Stimulated activated CD8-positive, alpha-beta memory T cell treated with anti-CD3 and anti-CD28 coated beads, Interleukin-7, amount 100 ng/mL, for 4 hours (primary cell): ENCODE results near the gene HCN1.
"Not testable (repeated sequence)": the region's sequence is repeated elsewhere in the genome, so short reads cannot be mapped to it uniquely, and the experiment has no call there.

Experiments
- DNase-seq, 2 donors: peaks; one replicate each; pipeline ENCODE4 v3.0.0-alpha.2; 2020; ENCODE audit warnings: low read depth in 2 of 2

The HCN1 gene

GRCh38 chr5:45617859-45618416 lies 78.2 kb downstream of the HCN1 start:
- DNase-seq, result no peak

GRCh38 chr5:45609661-45610060 lies 86.5 kb downstream of the HCN1 start:
- no peak for DNase-seq

GRCh38 chr5:45604092-45604491 lies 92.1 kb downstream of the HCN1 start:
- DNase-seq, result no peak

- no peak for DNase-seq
Measured at GRCh38 chr5:45601424-45601823, 94.8 kb downstream of the HCN1 start.

- DNase-seq, result no peak
Measured at GRCh38 chr5:45596320-45596719, 99.9 kb downstream of the HCN1 start.

- DNase-seq, result not testable (repeated sequence)
Measured at GRCh38 chr5:45586001-45586400, 110.2 kb downstream of the HCN1 start.

- DNase-seq, result no peak
Measured at GRCh38 chr5:45578270-45578669, 117.9 kb downstream of the HCN1 start.

- no peak for DNase-seq
Measured at GRCh38 chr5:45568813-45569212, 127.4 kb downstream of the HCN1 start.

GRCh38 chr5:45542421-45542820 lies 153.8 kb downstream of the HCN1 start:
- DNase-seq, result no peak

- DNase-seq, result no peak
Measured at GRCh38 chr5:45533663-45534062, 162.5 kb downstream of the HCN1 start.

- no peak for DNase-seq
Measured at GRCh38 chr5:45532826-45533624, 163.2 kb downstream of the HCN1 start.

- no peak for DNase-seq
Measured at GRCh38 chr5:45521067-45521466, 175.1 kb downstream of the HCN1 start.

- no peak for DNase-seq
Measured at GRCh38 chr5:45512521-45512920, 183.7 kb downstream of the HCN1 start.

- DNase-seq, result no peak
Measured at GRCh38 chr5:45509371-45509770, 186.8 kb downstream of the HCN1 start.

- no peak for DNase-seq
Measured at GRCh38 chr5:45508135-45508534, 188.0 kb downstream of the HCN1 start.

- DNase-seq, result no peak
Measured at GRCh38 chr5:45507178-45507577, 189.0 kb downstream of the HCN1 start.

GRCh38 chr5:45499006-45499405 lies 197.2 kb downstream of the HCN1 start:
- DNase-seq, result not testable (repeated sequence)

- no peak for DNase-seq
Measured at GRCh38 chr5:45491368-45491767, 204.8 kb downstream of the HCN1 start.

- DNase-seq, result no peak
Measured at GRCh38 chr5:45484781-45485180, 211.4 kb downstream of the HCN1 start.

- DNase-seq, result no peak
Measured at GRCh38 chr5:45454114-45454513, 242.1 kb downstream of the HCN1 start.

- not testable (repeated sequence) for DNase-seq
Measured at GRCh38 chr5:45444856-45445255, 251.3 kb downstream of the HCN1 start.

- no peak for DNase-seq
Measured at GRCh38 chr5:45440466-45440865, 255.7 kb downstream of the HCN1 start.

GRCh38 chr5:45437752-45438151 lies 258.4 kb downstream of the HCN1 start:
- DNase-seq, result no peak
